DMS53 (cell line): ENCODE measurements around the gene LTB4R.
A peak's percentile ranks its signal among the peaks of the same experiment; 100 is the strongest.

Experiments
- DNase-seq: peaks from one replicate; lab custom pipeline; 2025; lab: John Stamatoyannopoulos, UW

Gene LTB4R

DNA sequence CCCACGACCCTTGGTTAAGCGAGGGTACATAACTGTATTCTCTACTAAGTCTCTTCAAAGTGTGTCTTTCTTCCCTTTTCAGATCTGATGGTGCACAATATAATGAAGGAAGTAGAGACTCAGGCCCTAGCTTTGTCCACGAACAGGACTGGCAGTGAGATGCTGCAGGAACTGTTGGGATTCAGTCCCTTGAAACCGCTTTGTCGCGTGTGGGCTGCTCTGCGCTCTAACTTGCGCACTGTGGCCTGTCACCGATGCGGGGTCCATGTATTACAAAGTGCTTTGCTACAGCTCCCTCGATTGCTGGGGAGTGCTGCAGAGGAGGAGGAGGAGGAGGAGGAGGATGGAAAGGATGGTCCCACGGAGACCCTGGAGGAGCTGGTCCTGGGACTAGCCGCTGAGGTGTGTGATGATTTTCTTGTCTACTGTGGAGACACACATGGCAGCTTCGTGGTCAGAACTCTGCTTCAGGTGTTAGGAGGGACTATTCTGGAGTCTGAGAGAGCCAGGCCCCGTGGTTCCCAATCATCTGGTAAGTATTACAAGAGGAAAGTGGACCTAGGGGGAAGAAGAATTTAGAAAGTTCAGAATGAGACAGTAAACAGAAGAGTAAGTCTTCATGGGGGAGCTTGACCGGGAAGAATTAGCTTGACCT, 10.8 kb upstream of the LTB4R start:
- DNase-seq: peak; percentile 17

DNA sequence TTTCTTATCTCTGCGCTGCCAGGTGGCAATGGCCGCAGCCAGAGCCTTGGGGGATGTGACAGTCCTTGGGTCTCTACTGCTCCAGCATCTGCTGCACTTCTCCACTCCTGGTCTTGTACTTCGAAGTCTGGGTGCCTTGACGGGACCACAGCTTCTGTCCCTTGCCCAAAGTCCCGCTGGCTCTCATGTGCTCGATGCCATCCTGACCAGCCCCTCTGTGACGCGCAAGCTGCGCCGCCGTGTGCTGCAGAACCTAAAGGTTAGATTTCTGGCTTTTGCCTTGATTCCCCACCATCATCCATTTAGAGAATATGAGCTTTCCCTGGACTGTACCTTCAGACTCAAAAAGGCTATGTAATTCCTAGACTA, 7.3 kb upstream of the LTB4R start:
- DNase-seq: no peak

DNA sequence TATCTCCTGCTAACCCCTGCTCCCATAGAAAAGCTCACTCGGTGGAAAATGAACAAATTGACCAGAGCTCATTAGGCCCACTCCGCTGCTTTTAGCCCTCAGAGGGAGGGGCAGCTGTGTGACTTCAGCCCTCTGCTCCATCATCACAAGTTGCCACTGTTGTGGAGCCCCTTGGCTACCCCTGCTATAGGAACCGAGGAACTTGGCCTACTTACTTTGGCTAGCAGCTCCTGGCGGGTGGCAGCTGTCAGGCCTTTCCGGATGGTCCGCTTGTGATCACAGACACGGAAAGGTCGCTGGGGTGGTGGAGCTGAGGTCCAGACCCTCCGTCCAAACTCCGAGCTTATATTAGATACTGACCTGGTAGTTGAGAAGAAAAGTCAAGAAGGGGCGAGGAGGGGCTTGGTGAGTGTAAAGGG, 4.1 kb upstream of the LTB4R start:
- no peak for DNase-seq

DNA sequence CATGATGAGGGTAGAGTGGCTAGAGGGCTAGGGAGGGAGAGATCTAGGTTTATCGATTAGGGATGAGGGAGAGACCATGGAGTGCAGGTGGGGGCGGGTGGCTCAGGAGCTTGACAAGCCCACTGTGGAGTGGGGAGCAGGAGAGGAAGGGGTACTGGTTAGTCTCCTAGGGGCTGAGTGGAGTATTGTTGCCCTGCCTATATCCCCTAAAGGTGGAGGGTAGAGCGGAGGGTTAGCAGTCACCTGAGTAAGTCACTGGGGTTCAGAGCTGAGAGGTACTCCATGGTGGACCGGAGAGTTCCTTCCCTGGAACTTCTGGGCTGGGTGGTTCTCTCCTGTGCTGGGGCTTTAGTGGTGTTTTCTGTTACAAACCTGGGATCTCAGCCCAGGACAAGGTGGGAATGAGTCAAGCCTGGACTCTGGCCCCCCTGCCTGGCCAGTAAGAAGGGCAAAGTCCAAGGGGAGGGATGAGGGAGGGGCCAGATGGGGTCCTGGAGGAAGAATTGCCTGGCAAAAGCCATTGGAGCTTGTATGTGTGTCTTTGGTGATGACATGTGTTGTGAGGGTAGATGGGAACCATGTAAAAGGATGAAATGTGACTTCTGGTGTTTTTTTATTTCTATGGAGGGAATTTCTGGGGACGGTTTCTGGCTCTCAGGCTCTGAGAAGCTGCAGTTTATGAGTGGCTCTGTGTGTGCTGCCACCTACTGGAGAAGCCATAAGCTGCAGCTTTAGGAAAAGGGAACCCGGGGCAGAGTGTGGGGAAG, 3.5 kb upstream of the LTB4R start, which contains the start of gene CIDEB:
CIDEB (minus strand) TSS at position 403 of the 767 bp plus-strand sequence; CDS start at position 284, 119 bp downstream.
- DNase-seq: peak; percentile 73

DNA sequence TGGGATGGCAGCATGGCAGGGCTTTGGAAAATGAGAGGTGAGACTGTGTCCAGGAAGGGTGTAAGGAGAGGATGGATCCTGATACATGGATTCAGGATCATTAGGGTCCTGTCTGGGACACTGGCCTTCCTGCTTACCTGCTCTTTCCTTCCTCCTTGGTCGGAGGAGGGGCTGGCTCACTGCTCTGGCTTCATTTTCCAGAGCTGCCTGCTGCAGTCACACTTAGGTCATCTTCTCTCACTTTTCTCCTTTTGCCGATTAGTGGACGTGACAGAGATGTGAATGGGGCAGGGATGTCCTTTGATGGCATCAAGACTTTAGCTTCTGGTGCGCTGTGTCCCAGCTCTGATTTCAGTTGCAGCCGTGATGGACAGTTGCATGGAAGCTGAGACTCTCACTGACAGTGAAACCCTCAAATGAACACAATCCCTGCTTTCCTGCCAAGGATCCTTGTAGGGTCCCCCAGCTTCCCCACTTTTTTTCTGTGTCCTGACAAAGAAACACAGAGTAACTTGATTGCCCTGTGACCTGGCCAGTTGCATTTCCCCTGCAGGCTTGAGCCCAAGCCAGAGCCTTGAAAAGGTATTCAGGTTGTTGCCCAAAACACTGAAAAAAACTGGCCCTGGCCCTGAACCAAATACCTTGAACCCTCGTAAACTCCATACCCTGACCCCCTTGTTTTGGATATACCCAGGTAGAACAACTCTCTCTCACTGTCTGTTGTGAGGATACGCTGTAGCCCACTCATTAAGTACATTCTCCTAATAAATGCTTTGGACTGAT, 2.8 kb upstream of the LTB4R start:
- DNase-seq: no peak

DNA sequence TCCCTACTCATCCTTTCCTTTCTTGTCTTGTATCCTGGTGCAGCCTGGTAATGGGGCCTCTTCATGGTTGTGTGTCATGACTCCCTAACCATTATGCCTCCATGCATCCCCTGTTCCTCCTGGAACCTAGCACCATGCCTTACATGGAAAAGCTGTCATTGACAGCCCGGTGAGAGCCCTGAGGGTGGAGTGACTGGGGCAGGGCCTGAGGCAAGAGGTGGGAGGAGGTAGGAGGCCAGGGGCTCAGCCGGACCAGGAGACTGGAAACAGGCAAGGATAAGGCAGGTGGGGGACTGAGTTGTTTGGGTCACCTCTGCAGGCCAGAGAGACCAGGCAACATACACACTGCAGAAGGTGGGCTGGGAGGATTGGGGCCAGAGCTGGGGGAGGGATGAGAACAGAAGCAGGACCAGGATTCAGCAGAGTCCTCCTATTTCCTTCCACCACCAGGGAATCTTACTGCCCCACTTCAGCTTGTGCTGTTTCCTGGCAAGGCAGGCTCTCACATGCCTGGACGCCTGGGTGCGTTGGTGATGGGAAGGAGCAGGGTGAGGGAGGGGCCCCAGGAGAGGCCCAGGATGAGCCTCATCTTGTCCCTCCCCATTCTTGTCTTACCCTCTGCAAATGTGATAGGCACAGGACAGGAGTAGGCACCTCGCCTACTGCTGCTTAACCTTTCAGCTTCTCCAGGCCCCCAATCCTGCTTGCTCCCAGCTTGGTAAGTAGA, 1.6 kb upstream of the LTB4R start, which contains the start of gene LTB4R2:
LTB4R2 (plus strand) TSS at position 603 of the 727 bp plus-strand sequence. CDS start 525 bp downstream, outside the sequence.
- no peak for DNase-seq

DNA sequence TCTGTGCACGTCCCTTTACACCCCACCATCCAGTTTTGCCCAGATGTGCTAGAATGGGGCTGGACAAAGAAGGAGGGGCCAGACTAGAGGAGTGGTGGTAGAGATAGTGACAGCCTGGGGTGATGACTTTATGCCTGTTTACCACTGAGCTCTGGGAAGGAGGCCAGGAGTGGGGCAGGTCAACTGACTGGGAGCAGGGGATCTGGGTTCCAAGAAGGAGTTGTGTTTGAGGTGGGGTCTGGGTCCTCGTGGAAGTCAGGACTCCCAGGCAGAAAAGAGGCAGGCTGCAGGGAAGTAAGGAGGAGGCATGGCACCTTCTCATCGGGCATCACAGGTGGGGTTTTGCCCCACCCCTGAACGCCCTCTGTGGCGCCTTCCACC, 1.0 kb upstream of the LTB4R start:
- DNase-seq: no peak

DNA sequence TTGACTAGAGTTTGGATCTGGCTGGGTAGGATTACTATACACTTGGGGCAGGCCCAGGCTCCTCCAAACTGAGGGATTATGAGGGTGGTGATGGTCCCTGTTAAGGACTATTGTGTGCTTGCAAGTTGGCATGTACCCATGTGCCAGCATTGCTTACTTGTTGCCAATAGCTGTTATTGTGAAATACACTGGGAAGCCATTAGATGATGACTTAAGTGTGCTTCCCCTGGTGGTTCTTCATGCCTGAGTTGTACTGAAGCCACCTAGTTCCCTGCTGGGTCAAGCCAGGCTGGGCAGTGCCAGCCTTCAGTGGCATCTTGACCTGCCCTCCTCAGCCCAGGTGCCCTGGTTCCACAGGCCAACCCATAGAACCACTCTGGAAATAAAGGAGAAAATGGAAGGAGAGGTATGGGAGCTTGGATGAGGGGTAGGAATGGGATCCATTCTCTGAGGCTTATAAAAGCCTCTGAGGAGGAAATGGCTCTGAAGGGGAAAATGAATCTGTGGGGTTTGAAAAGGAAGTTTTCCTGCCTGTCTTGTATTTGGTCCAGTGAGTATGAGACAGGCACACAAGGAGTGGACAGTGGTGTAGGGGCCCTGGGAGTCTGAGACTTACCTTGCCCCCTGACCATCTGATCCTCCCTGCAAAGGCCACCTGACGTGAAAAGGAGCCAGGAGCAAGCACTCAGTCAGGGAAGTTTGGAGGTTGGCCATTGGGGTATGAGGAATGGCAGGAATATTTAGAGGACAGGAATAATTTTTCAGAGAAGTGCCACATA, 724 bp downstream of the LTB4R start:
- peak; percentile 27 for DNase-seq

DNA sequence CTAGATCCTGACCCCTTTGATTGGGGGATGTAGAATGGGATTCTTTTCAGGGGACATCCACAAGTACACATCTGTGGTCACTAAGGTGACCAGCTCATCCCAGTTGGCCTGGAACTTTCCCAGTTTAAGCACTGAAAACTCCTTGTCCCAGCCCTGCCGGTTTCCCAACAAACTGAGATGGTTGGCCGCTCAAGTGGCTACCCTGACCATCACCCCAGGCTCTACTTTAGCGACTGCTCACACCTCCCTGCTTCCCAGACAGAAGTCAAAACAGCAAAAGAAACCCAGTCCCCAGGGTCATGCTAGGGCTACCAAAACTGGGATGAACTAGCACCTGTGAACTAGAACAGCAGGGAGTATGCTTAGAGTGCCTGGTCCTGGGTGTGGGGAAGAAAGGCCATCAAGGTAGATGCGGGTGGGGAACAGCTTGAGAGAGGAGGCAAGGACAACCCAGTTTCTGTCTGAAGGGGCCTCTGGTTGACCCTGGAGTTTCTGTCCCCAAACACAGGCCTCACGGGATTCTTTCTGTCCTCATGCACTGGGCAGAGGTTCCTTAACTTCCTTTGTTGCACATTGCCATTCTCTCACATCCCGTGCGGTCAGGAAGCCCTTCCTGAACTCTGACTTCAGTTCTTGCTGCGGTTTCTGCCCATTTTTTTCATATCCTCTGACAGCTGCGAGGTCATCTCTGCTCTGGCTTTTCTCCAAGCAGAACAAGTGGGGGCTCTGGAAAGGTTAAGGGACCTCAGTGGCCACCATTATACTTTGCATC, 1.6 kb downstream of the LTB4R start:
- no peak for DNase-seq

DNA sequence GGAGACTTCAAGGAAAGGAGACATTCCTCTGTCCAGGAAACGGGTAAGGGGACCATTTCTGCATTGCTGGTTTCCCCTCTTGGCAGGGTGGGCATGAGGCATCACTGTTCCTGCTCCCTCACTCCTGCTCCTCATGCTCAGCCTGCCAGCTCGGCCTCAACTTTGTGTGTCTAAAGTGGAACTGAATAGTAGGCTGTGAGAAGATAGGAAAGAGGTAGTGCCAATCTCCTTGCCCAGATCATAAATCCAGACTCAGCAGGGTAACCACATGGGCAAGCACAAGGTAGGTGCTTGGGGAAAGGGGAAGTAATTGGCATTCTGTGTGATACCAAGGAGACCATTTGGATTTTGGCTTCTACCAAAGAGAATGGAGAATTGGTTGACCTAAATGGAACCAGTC, 2.6 kb downstream of the LTB4R start:
- DNase-seq: no peak

DNA sequence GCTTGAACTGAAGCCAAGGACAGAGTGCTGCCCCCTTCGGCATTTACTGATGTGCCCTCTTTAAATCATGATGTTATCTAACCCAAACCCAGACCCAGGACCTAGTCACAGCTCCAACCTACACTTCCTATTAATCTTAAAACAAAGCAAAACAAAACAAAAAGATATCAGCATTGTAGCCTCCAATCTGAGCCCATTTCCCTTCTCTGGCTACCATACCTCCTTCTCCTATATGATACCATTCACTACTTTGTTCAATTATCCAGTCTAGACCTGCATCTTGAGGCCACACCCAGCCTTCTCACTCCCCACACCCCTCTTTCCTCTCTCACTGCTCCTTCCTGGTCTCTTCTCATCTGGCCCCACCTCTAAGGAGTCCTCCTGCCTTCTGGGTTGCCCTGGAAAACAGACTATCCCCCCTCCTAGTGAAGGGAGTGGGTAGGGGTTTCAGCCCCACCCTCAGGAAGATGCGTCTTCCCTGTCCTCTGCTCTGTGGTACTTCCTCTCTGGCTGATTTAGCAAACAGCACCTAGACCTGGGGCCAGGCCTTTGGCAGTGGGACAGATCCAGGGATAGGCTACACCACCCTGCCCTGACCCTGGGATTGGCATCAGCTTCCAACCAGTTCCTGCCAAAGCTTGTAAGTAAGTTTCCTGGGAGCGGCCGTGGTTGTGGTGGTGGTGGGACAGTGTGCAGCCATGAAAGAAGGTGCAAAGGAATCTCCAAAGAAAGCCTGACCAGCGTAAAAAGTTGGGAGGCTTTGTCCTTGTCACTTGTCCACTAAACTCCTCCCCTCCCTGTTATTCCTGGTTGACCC, 3.3 kb downstream of the LTB4R start:
- no peak for DNase-seq

DNA sequence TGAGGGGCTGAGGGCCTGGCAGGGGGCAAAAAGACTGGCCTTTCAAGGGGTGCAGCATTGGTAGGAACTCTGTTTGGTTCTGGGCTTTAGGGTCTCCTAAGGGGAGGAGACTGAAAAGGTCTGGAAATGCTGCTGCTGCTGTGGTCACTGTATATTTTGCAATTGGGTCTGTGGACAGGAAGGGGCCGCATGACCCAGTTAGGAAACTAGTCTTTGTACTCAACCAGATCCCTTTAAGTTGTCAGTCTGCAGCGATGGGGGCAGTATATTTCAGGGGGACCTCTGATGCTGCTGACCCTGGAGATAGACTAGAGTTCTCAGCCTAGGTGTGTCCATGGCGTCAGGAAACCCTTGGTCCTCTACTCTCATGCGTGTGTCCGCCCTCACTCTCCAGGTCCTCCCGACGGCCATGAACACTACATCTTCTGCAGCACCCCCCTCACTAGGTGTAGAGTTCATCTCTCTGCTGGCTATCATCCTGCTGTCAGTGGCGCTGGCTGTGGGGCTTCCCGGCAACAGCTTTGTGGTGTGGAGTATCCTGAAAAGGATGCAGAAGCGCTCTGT, 4.0 kb downstream of the LTB4R start:
- no peak for DNase-seq

DNA sequence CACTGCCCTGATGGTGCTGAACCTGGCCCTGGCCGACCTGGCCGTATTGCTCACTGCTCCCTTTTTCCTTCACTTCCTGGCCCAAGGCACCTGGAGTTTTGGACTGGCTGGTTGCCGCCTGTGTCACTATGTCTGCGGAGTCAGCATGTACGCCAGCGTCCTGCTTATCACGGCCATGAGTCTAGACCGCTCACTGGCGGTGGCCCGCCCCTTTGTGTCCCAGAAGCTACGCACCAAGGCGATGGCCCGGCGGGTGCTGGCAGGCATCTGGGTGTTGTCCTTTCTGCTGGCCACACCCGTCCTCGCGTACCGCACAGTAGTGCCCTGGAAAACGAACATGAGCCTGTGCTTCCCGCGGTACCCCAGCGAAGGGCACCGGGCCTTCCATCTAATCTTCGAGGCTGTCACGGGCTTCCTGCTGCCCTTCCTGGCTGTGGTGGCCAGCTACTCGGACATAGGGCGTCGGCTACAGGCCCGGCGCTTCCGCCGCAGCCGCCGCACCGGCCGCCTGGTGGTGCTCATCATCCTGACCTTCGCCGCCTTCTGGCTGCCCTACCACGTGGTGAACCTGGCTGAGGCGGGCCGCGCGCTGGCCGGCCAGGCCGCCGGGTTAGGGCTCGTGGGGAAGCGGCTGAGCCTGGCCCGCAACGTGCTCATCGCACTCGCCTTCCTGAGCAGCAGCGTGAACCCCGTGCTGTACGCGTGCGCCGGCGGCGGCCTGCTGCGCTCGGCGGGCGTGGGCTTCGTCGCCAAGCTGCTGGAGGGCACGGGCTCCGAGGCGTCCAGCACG, 4.7 kb downstream of the LTB4R start:
- peak; percentile 60 for DNase-seq

DNA sequence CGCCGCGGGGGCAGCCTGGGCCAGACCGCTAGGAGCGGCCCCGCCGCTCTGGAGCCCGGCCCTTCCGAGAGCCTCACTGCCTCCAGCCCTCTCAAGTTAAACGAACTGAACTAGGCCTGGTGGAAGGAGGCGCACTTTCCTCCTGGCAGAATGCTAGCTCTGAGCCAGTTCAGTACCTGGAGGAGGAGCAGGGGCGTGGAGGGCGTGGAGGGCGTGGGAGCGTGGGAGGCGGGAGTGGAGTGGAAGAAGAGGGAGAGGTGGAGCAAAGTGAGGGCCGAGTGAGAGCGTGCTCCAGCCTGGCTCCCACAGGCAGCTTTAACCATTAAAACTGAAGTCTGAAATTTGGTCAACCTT, 5.3 kb downstream of the LTB4R start:
- DNase-seq: no peak

DNA sequence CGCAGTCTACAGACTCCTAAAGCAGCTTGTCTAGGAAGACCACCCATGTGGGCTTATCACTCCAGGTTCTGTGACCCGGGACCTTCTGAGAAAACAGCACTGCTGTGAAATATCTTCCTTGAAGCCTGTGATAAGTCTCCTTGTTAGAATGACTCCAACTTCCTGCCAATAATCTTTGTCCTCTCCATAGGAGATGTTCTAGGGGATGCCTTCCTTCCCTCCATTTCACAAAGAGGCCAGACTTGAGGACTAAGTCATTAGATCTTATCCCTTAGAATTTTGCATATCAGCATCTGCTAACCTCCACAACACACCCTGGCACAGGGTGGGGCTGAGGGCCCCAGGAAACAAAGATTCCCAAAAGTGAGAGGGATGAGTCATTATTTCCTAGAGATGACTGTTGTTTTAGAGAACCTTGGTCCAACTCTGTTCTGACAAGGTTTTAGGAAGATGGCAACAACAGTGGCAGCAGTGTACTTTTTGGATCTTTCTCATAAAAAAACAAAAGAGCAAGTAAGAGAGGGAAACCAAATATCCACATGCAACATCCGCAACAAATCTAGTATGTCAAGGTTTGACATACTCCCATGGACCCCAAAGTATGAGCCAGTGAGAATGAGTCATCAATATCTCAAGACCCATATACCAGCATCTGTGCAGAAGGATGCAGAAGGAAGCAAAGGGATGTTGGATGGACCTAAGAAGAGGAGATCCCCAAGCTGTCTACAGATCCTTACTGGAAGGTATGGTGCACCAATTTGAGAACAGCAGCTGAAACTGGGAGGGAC, 6.0 kb downstream of the LTB4R start:
- no peak for DNase-seq

DNA sequence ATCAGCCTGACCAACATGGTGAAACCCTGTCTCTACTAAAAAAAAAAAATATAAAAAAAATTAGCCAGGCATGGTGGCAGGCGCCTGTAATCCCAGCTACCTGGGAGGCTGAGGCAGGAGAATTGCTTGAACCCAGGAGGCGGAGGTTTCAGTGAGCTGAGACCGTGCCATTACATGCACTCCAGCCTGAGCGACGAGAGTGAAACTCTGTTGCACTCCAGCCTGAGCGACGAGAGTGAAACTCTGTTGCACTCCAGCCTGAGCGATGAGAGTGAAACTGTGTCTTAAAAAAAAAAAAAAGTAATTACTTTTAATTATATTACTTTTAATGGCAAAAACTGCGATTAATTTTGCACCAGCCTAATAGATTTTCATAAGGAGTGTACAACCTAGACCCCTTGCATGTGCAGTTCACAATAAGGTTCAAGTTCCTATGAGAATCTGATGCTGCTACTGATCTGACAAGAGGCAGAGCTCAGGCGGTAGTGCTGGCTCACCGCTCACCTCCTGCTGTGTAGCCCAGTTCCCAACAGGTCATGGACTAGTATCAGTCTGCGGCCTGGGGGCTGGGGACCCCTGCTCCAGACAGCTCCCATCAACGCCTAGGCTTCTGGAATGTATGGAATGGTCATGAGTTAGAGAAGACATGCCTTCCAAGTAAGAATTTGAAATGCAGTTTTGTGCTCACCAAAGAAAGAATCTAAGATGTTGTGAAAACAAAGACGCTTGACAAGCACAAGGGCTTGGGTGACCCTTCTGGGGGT, 10.1 kb downstream of the LTB4R start:
- no peak for DNase-seq

DNA sequence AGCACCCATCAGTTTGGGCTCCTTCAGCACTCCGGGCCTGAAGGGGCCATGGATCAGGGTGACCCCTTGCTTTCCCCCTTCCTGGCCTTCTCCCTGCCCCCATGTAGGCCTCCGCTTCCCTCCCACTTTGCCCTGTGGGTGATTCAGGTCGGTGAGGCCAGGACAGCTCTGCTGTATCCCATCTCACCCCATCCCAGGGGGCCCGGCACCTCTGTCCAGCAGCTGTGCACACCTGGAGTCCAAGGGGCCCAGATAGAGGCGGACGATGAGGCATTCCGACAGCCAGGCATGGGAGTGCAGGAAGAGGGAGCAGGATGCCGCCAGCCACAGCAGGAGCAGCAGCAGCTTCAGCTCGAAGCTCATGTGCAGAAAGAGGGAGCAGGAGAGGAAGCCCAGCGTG, 11.4 kb downstream of the LTB4R start:
- DNase-seq: no peak
